ENCODE data around the gene SCART1. TPM values are rescaled to one million over a fixed set of nuclear protein-coding genes. Genes with fewer than 3 reads are reported as not detected.

SCART1 gene
- total RNA-seq, 6 experiments from 2014 or later = 0.18 to 1.6 (median 0.33) TPM

- Histone ChIP-seq H3K36me3 (no peaks in the 10 kb centered on the region), H3K27me3 (no peaks in the 10 kb centered on the region), H3K4me3 (no peak overlapping the region), H3K27ac (no peak overlapping the region), H3K4me1 (no peaks in the 10 kb centered on the region), H3K9me3 (no peaks in the 10 kb centered on the region)
- DNase-seq (no peak), ATAC-seq (peak in 3 of 4 donors; percentile 30 to 50 (median 40))
- WGBS (ENCODE audit: insufficient coverage, low coverage, low lambda C conversion rate, missing lambda C conversion rate) = 60% methylated on average over 1 of the region's 11 CpGs
- intact Hi-C loops (cut with DNase I) = no loop called here
- TF ChIP-seq POLR2A (IDR thresholded peaks at IDR 0.05) (no peak), CTCF (IDR thresholded peaks at IDR 0.05) (no peak)
These were observed 22.3 kb downstream of the SCART1 start for GRCh38 chr10:133475821-133476640.

GRCh38 chr10:133476641-133476990, 22.9 kb downstream of the SCART1 start:
- H3K27me3 ChIP-seq = no peaks in the 10 kb centered on the region
- no peaks in the 10 kb centered on the region for H3K4me1 ChIP-seq
- TF ChIP-seq POLR2A (IDR thresholded peaks at IDR 0.05) (no peak), CTCF (IDR thresholded peaks at IDR 0.05) (no peak)
- no peaks in the 10 kb centered on the region for H3K36me3 ChIP-seq
- H3K9me3 ChIP-seq = no peaks in the 10 kb centered on the region
- DNase-seq = no peak
- ATAC-seq = no peak
- intact Hi-C loops (cut with DNase I) = no loop called here
- no peak overlapping the region for H3K4me3 ChIP-seq
- 80% methylated on average over 1 of the region's 9 CpGs for WGBS (ENCODE audit: insufficient coverage, low coverage, low lambda C conversion rate, missing lambda C conversion rate)
- no peak overlapping the region for H3K27ac ChIP-seq

GRCh38 chr10:133481086-133481643, 27.4 kb downstream of the SCART1 start:
- no peak overlapping the region for H3K27ac ChIP-seq
- intact Hi-C loops (cut with DNase I) = no loop called here
- ATAC-seq = no peak
- WGBS (ENCODE audit: insufficient coverage, low coverage, low lambda C conversion rate, missing lambda C conversion rate) = 79% methylated on average over 6 of the region's 12 CpGs
- H3K27me3 ChIP-seq = no peaks in the 10 kb centered on the region
- peaks cover 0 to 10% (median 0%) of the 10 kb centered on the region in 4 donors for H3K9me3 ChIP-seq
- no peaks in the 10 kb centered on the region for H3K4me1 ChIP-seq
- H3K36me3 ChIP-seq = no peaks in the 10 kb centered on the region
- no peak overlapping the region for H3K4me3 ChIP-seq
- DNase-seq = no peak
- TF ChIP-seq CTCF (IDR thresholded peaks at IDR 0.05) (no peak), POLR2A (IDR thresholded peaks at IDR 0.05) (no peak)

GRCh38 chr10:133481657-133482056, 27.9 kb downstream of the SCART1 start:
- TF ChIP-seq CTCF (IDR thresholded peaks at IDR 0.05) = no peak
- no peak for TF ChIP-seq POLR2A (IDR thresholded peaks at IDR 0.05)
- intact Hi-C loops (cut with DNase I) = no loop called here
- no peaks in the 10 kb centered on the region for H3K4me1 ChIP-seq
- H3K27ac ChIP-seq = no peak overlapping the region
- H3K9me3 ChIP-seq = peaks cover 0 to 10% (median 0%) of the 10 kb centered on the region in 4 donors
- no peak for DNase-seq
- ATAC-seq = no peak
- H3K27me3 ChIP-seq = no peaks in the 10 kb centered on the region
- WGBS (ENCODE audit: insufficient coverage, low coverage, low lambda C conversion rate, missing lambda C conversion rate) = 100% methylated on average over 5 of the region's 10 CpGs
- H3K36me3 ChIP-seq = no peaks in the 10 kb centered on the region
- no peak overlapping the region for H3K4me3 ChIP-seq

Data from right lobe of liver (tissue), 6 donors.